Activated naive CD4-positive, alpha-beta T cell treated with anti-CD3 and anti-CD28 coated beads, Interleukin-2, amount 50 U/mL, for 72 hours (primary cell): ENCODE measurements around the gene RALGAPB. TPM values are rescaled to one million over a fixed set of nuclear protein-coding genes. Genes with fewer than 3 reads are reported as not detected.
"Not testable (repeated sequence)": the region's sequence is repeated elsewhere in the genome, so short reads cannot be mapped to it uniquely, and the experiment has no call there.

Experiments used
- ATAC-seq, 2 donors: fragments of 150-1000 bp; cut with Tn5 transposase; 2 replicates each; pipeline ENCODE4 v1.10.0; 2021; ENCODE audit warnings: mild to moderate bottlenecking in 2 of 2, moderate library complexity in 2 of 2
- DNase-seq, 2 donors: peaks; one replicate each; pipeline ENCODE4 v3.0.0; 2021 to 2022; ENCODE audit warnings: low spot score in 2 of 2
- H3K27ac Mint-ChIP-seq, 2 donors: one replicate each; pipeline ENCODE4 v1.8.0; 2022; ENCODE audit warnings: mild to moderate bottlenecking in 2 of 2, mixed read lengths in 2 of 2
- H3K36me3 Mint-ChIP-seq, 2 donors: one replicate each; pipeline ENCODE4 v1.8.0; 2022; ENCODE audit warnings: mixed read lengths in 2 of 2
- H3K9me3 Mint-ChIP-seq, 2 donors: one replicate each; pipeline ENCODE4 v1.8.0; 2022; ENCODE audit warnings: mixed read lengths in 2 of 2
- total RNA-seq, 2 donors: library from RNA; stranded (reverse); gene quantifications; one replicate each; pipeline ENCODE4 v1.2.3, GENCODE V29; 2022

RALGAPB gene
- total RNA-seq, 2 donors from 2014 or later: 27.0 to 32.4 TPM

GRCh38 chr20:38511726-38512125 lies 39.1 kb downstream of the RALGAPB start:
- not testable (repeated sequence) for ATAC-seq, H3K9me3 Mint-ChIP-seq, DNase-seq, H3K27ac Mint-ChIP-seq
- H3K36me3 Mint-ChIP-seq: peaks cover 5 to 13% of the 10 kb centered on the region in 2 donors

GRCh38 chr20:38514185-38514584 lies 41.5 kb downstream of the RALGAPB start:
- Mint-ChIP-seq H3K36me3 (peaks cover 5 to 9% of the 10 kb centered on the region in 2 donors), H3K27ac (no peak overlapping the region), H3K9me3 (no peaks in the 10 kb centered on the region)
- no peak for DNase-seq
- no peak for ATAC-seq

- no peak overlapping the region for H3K27ac Mint-ChIP-seq
- DNase-seq: no peak
- H3K9me3 Mint-ChIP-seq: no peaks in the 10 kb centered on the region
- ATAC-seq: no peak
- peaks cover 1 to 5% of the 10 kb centered on the region in 2 donors for H3K36me3 Mint-ChIP-seq
These were observed 42.3 kb downstream of the RALGAPB start for GRCh38 chr20:38514947-38515346.

GRCh38 chr20:38515631-38516030 lies 43.0 kb downstream of the RALGAPB start:
- DNase-seq: no peak
- no peak for ATAC-seq
- Mint-ChIP-seq H3K27ac (no peak overlapping the region), H3K9me3 (no peaks in the 10 kb centered on the region), H3K36me3 (peaks cover 0 to 5% of the 10 kb centered on the region in 2 donors)

- Mint-ChIP-seq H3K36me3 (peaks cover 0 to 9% of the 10 kb centered on the region in 2 donors), H3K9me3 (no peaks in the 10 kb centered on the region), H3K27ac (no peak overlapping the region)
- no peak for DNase-seq
- no peak for ATAC-seq
These were observed 46.8 kb downstream of the RALGAPB start for GRCh38 chr20:38519426-38519825.

- DNase-seq (no peak), ATAC-seq (no peak)
- no peaks in the 10 kb centered on the region for H3K9me3 Mint-ChIP-seq
- no peak overlapping the region for H3K27ac Mint-ChIP-seq
- peaks cover 0 to 9% of the 10 kb centered on the region in 2 donors for H3K36me3 Mint-ChIP-seq
These were observed 47.6 kb downstream of the RALGAPB start for GRCh38 chr20:38520261-38520660.

GRCh38 chr20:38523697-38524096 lies 51.1 kb downstream of the RALGAPB start:
- DNase-seq: no peak
- ATAC-seq: no peak
- Mint-ChIP-seq H3K36me3 (peaks cover 4 to 10% of the 10 kb centered on the region in 2 donors), H3K9me3 (no peaks in the 10 kb centered on the region), H3K27ac (no peak overlapping the region)

GRCh38 chr20:38528167-38528566 lies 55.5 kb downstream of the RALGAPB start:
- Mint-ChIP-seq H3K27ac (no peak overlapping the region), H3K9me3 (no peaks in the 10 kb centered on the region), H3K36me3 (peaks cover 0 to 10% of the 10 kb centered on the region in 2 donors)
- DNase-seq (no peak), ATAC-seq (no peak)

- no peak overlapping the region for H3K27ac Mint-ChIP-seq
- ATAC-seq: no peak
These were observed 58.4 kb downstream of the RALGAPB start for GRCh38 chr20:38531021-38531420.

GRCh38 chr20:38534756-38535155 lies 62.1 kb downstream of the RALGAPB start:
- no peaks in the 10 kb centered on the region for H3K9me3 Mint-ChIP-seq
- no peak for DNase-seq
- peaks cover 9 to 18% of the 10 kb centered on the region in 2 donors for H3K36me3 Mint-ChIP-seq
- H3K27ac Mint-ChIP-seq: peak overlapping the region in 1 of 2 donors; percentile 65
- ATAC-seq: peak in 1 of 2 donors; percentile 37

More at GRCh38 chr20:38531021-38531420, 58.4 kb downstream of the RALGAPB start:
- Mint-ChIP-seq H3K36me3 (peaks cover 9 to 10% of the 10 kb centered on the region in 2 donors), H3K9me3 (no peaks in the 10 kb centered on the region)
- no peak for DNase-seq

GRCh38 chr20:38536310-38536709 lies 63.7 kb downstream of the RALGAPB start:
- H3K27ac Mint-ChIP-seq: peak overlapping the region in 1 of 2 donors; percentile 91
- DNase-seq: no peak
- H3K9me3 Mint-ChIP-seq: no peaks in the 10 kb centered on the region
- H3K36me3 Mint-ChIP-seq: peaks cover 9 to 18% of the 10 kb centered on the region in 2 donors
- ATAC-seq: no peak

- DNase-seq (no peak), ATAC-seq (no peak)
- Mint-ChIP-seq H3K9me3 (no peaks in the 10 kb centered on the region), H3K36me3 (peaks cover 15 to 23% of the 10 kb centered on the region in 2 donors), H3K27ac (peak overlapping the region in 1 of 2 donors; percentile 51)
These were observed 64.5 kb downstream of the RALGAPB start for GRCh38 chr20:38537176-38537575.

GRCh38 chr20:38538789-38539188 lies 66.1 kb downstream of the RALGAPB start:
- ATAC-seq: no peak
- H3K36me3 Mint-ChIP-seq: peaks cover 19 to 23% of the 10 kb centered on the region in 2 donors
- peak overlapping the region in 1 of 2 donors; percentile 51 for H3K27ac Mint-ChIP-seq
- H3K9me3 Mint-ChIP-seq: no peaks in the 10 kb centered on the region
- no peak for DNase-seq

GRCh38 chr20:38543014-38543906 lies 70.6 kb downstream of the RALGAPB start:
- DNase-seq: no peak
- ATAC-seq: no peak
- peaks cover 6 to 11% of the 10 kb centered on the region in 2 donors for H3K36me3 Mint-ChIP-seq
- H3K9me3 Mint-ChIP-seq: no peaks in the 10 kb centered on the region
- peak overlapping the region in 1 of 2 donors; percentile 31 for H3K27ac Mint-ChIP-seq

GRCh38 chr20:38545771-38546170 lies 73.1 kb downstream of the RALGAPB start:
- H3K9me3 Mint-ChIP-seq: no peaks in the 10 kb centered on the region
- ATAC-seq: no peak
- DNase-seq: no peak
- no peak overlapping the region for H3K27ac Mint-ChIP-seq
- H3K36me3 Mint-ChIP-seq: peaks cover 6 to 11% of the 10 kb centered on the region in 2 donors

GRCh38 chr20:38547288-38548085 lies 74.8 kb downstream of the RALGAPB start:
- DNase-seq (no peak), ATAC-seq (no peak)
- Mint-ChIP-seq H3K36me3 (peaks cover 0 to 6% of the 10 kb centered on the region in 2 donors), H3K9me3 (no peaks in the 10 kb centered on the region), H3K27ac (peak overlapping the region in 1 of 2 donors; percentile 61)
